SKM-1 treated with dmso at 0.1 percent for 144 hours (cell line): ENCODE results near the gene CASQ1.

Experiments used
- DNase-seq: peaks from one replicate; lab custom pipeline; 2025; ENCODE audit not compliant: unreplicated experiment; lab: John Stamatoyannopoulos, UW

The CASQ1 gene

GRCh38 chr1:160189649-160190625, at the start of gene CASQ1:
Gene CASQ1, plus strand, starts transcription at chr1:160190575. Its CDS starts 177 bp downstream, at chr1:160190752.
- DNase-seq = no peak

- peak; percentile 96 for DNase-seq
Observed at GRCh38 chr1:160143695-160144094, 46.7 kb upstream of the CASQ1 start.

- DNase-seq = no peak
Observed at GRCh38 chr1:160144921-160145320, 45.5 kb upstream of the CASQ1 start.

- DNase-seq = no peak
Observed at GRCh38 chr1:160146107-160146506, 44.3 kb upstream of the CASQ1 start.

- no peak for DNase-seq
Observed at GRCh38 chr1:160148121-160148520, 42.3 kb upstream of the CASQ1 start.

GRCh38 chr1:160149233-160149632, 41.1 kb upstream of the CASQ1 start:
- no peak for DNase-seq

GRCh38 chr1:160149716-160150115, 40.7 kb upstream of the CASQ1 start:
- no peak for DNase-seq

- DNase-seq = no peak
Observed at GRCh38 chr1:160151303-160151702, 39.1 kb upstream of the CASQ1 start, which contains the start of gene ATP1A4. Gene ATP1A4, plus strand, starts transcription at chr1:160151603. Its CDS starts 438 bp downstream, at chr1:160152041.

- peak; percentile 75 for DNase-seq
Observed at GRCh38 chr1:160154790-160155189, 35.6 kb upstream of the CASQ1 start.

GRCh38 chr1:160156361-160156760, 34.0 kb upstream of the CASQ1 start:
- no peak for DNase-seq

GRCh38 chr1:160157174-160157573, 33.2 kb upstream of the CASQ1 start:
- DNase-seq = no peak

- no peak for DNase-seq
Observed at GRCh38 chr1:160158031-160158430, 32.3 kb upstream of the CASQ1 start.

- DNase-seq = no peak
Observed at GRCh38 chr1:160158534-160158933, 31.8 kb upstream of the CASQ1 start.

GRCh38 chr1:160159846-160160245, 30.5 kb upstream of the CASQ1 start:
- no peak for DNase-seq

GRCh38 chr1:160161965-160162705, 28.2 kb upstream of the CASQ1 start:
- peak; percentile 21 for DNase-seq

- no peak for DNase-seq
Observed at GRCh38 chr1:160162931-160163330, 27.4 kb upstream of the CASQ1 start.

GRCh38 chr1:160163615-160164014, 26.8 kb upstream of the CASQ1 start:
- DNase-seq = no peak

- no peak for DNase-seq
Observed at GRCh38 chr1:160164121-160164520, 26.3 kb upstream of the CASQ1 start.

GRCh38 chr1:160166166-160166868, 24.1 kb upstream of the CASQ1 start:
- DNase-seq = no peak

GRCh38 chr1:160167056-160167455, 23.3 kb upstream of the CASQ1 start:
- no peak for DNase-seq

GRCh38 chr1:160167580-160167979, 22.8 kb upstream of the CASQ1 start:
- no peak for DNase-seq
